Measurements from ENCODE around the gene PMS1.
"Not testable (repeated sequence)": the region's sequence is repeated elsewhere in the genome, so short reads cannot be mapped to it uniquely, and the experiment has no call there.

PMS1 gene

GRCh38 chr2:189783927-189784867 lies at the start of gene PMS1, which contains the start of gene ORMDL1:
Gene PMS1 (plus strand): TSS chr2:189784450. CDS start chr2:189791810, 7,360 bp downstream.
Gene ORMDL1 (minus strand): TSS chr2:189784339. CDS start chr2:189782595, 1,744 bp downstream.
- DNase-seq = peak; percentile 8

GRCh38 chr2:189751080-189751658 lies 33.1 kb upstream of the PMS1 start:
- no peak for DNase-seq

- DNase-seq = no peak
Measured at GRCh38 chr2:189756311-189756952, 27.8 kb upstream of the PMS1 start.

GRCh38 chr2:189760154-189760553 lies 24.1 kb upstream of the PMS1 start:
- DNase-seq = not testable (repeated sequence)

GRCh38 chr2:189762229-189762550 lies 22.1 kb upstream of the PMS1 start:
- no peak for DNase-seq

GRCh38 chr2:189762551-189763298 lies 21.5 kb upstream of the PMS1 start, which contains the start of gene OSGEPL1:
Gene OSGEPL1 (minus strand): TSS chr2:189762792. CDS start chr2:189761640, 1,152 bp downstream.
- DNase-seq = peak; percentile 34

- no peak for DNase-seq
Measured at GRCh38 chr2:189763908-189764661, 20.2 kb upstream of the PMS1 start.

- no peak for DNase-seq
Measured at GRCh38 chr2:189770590-189771322, 13.5 kb upstream of the PMS1 start.

GRCh38 chr2:189772212-189772611 lies 12.0 kb upstream of the PMS1 start:
- DNase-seq = no peak

GRCh38 chr2:189782221-189782671 lies 2.0 kb upstream of the PMS1 start:
- DNase-seq = no peak

GRCh38 chr2:189783451-189783926 lies 761 bp upstream of the PMS1 start:
- DNase-seq = no peak

- DNase-seq = no peak
Measured at GRCh38 chr2:189791338-189792042, 7.2 kb downstream of the PMS1 start.

- no peak for DNase-seq
Measured at GRCh38 chr2:189794310-189794709, 10.1 kb downstream of the PMS1 start.

- no peak for DNase-seq
Measured at GRCh38 chr2:189797902-189798301, 13.7 kb downstream of the PMS1 start.

GRCh38 chr2:189798312-189799029 lies 14.2 kb downstream of the PMS1 start:
- no peak for DNase-seq

GRCh38 chr2:189799030-189799331 lies 14.7 kb downstream of the PMS1 start:
- no peak for DNase-seq

- DNase-seq = no peak
Measured at GRCh38 chr2:189799531-189799930, 15.3 kb downstream of the PMS1 start.

GRCh38 chr2:189802396-189802912 lies 18.2 kb downstream of the PMS1 start:
- no peak for DNase-seq

GRCh38 chr2:189803431-189803830 lies 19.2 kb downstream of the PMS1 start:
- DNase-seq = no peak

Measured in NCI-H187 treated with DMSO at 0.1 percent for 48 hours (cell line).